ENCODE data around the gene TSSC4.

The TSSC4 gene

GRCh38 chr11:2387266-2387987 is 13.1 kb upstream of the TSSC4 start:
- no peak for DNase-seq

GRCh38 chr11:2388431-2389376 is 11.8 kb upstream of the TSSC4 start:
- DNase-seq: no peak

- DNase-seq: no peak
Observed at GRCh38 chr11:2389377-2390026, 11.0 kb upstream of the TSSC4 start.

GRCh38 chr11:2390091-2390724 is 10.3 kb upstream of the TSSC4 start:
- no peak for DNase-seq

- no peak for DNase-seq
Observed at GRCh38 chr11:2390725-2391151, 9.8 kb upstream of the TSSC4 start.

GRCh38 chr11:2391181-2391975 is 9.2 kb upstream of the TSSC4 start:
- no peak for DNase-seq

GRCh38 chr11:2392241-2392959 is 8.2 kb upstream of the TSSC4 start:
- no peak for DNase-seq

- no peak for DNase-seq
Observed at GRCh38 chr11:2393111-2393868, 7.3 kb upstream of the TSSC4 start.

GRCh38 chr11:2393941-2394817 is 6.4 kb upstream of the TSSC4 start:
- no peak for DNase-seq

GRCh38 chr11:2394818-2395105 is 5.8 kb upstream of the TSSC4 start:
- DNase-seq: no peak

GRCh38 chr11:2395211-2395730 is 5.3 kb upstream of the TSSC4 start:
- DNase-seq: no peak

- no peak for DNase-seq
Observed at GRCh38 chr11:2395856-2396255, 4.7 kb upstream of the TSSC4 start.

GRCh38 chr11:2396471-2396870 is 4.1 kb upstream of the TSSC4 start:
- no peak for DNase-seq

GRCh38 chr11:2397005-2397404 is 3.5 kb upstream of the TSSC4 start:
- no peak for DNase-seq

- no peak for DNase-seq
Observed at GRCh38 chr11:2398664-2399355, 1.7 kb upstream of the TSSC4 start.

GRCh38 chr11:2399488-2400068 is 972 bp upstream of the TSSC4 start:
- peak; percentile 26 for DNase-seq

- DNase-seq: no peak
Observed at GRCh38 chr11:2400762-2401435, 349 bp downstream of the TSSC4 start.

- no peak for DNase-seq
Observed at GRCh38 chr11:2401436-2401984, 960 bp downstream of the TSSC4 start.
